ENCODE data around the gene CCNK. TPM values are rescaled to one million over a fixed set of nuclear protein-coding genes. Genes with fewer than 3 reads are reported as not detected.

CCNK gene
- total and polyA plus RNA-seq, 10 of the 15 experiments (the other 5 are each of a cell fraction or from before 2014, with no cell fraction given): 10.8 to 88.0 (median 22.5) TPM

DNA sequence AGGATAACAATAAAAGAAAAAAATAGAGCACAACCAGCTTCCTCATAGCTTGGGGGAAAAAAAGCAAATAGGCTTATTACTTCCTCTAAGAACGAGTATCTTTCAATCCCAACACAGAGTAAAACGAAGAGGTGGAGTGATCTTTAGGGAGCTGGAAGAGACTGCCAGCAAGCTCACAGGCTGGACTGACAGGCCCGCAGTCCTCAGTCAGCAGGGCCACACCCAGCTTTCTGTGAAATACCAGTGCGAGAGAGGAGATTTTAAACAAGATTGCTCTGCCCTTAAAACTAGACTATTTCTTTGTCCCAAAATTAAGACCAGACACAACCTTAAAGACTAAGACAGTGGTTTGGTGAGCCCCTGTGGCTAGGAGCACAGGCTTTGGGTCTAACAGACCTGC is 33.5 kb upstream of the CCNK start (continued):
- TF ChIP-seq, protein P1, sequence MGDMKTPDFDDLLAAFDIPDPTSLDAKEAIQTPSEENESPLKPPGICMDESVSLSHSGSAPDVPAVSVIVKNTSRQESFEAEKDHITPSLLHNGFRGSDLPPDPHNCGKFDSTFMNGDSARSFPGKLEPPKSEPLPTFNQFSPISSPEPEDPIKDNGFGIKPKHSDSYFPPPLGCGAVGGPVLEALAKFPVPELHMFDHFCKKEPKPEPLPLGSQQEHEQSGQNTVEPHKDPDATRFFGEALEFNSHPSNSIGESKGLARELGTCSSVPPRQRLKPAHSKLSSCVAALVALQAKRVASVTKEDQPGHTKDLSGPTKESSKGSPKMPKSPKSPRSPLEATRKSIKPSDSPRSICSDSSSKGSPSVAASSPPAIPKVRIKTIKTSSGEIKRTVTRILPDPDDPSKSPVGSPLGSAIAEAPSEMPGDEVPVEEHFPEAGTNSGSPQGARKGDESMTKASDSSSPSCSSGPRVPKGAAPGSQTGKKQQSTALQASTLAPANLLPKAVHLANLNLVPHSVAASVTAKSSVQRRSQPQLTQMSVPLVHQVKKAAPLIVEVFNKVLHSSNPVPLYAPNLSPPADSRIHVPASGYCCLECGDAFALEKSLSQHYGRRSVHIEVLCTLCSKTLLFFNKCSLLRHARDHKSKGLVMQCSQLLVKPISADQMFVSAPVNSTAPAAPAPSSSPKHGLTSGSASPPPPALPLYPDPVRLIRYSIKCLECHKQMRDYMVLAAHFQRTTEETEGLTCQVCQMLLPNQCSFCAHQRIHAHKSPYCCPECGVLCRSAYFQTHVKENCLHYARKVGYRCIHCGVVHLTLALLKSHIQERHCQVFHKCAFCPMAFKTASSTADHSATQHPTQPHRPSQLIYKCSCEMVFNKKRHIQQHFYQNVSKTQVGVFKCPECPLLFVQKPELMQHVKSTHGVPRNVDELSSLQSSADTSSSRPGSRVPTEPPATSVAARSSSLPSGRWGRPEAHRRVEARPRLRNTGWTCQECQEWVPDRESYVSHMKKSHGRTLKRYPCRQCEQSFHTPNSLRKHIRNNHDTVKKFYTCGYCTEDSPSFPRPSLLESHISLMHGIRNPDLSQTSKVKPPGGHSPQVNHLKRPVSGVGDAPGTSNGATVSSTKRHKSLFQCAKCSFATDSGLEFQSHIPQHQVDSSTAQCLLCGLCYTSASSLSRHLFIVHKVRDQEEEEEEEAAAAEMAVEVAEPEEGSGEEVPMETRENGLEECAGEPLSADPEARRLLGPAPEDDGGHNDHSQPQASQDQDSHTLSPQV (IDR thresholded peaks at IDR 0.05): no peak
- TF ChIP-seq ZNF207 (IDR thresholded peaks at IDR 0.05; ENCODE audit: borderline replicate concordance): no peak
- TF ChIP-seq, protein P2, sequence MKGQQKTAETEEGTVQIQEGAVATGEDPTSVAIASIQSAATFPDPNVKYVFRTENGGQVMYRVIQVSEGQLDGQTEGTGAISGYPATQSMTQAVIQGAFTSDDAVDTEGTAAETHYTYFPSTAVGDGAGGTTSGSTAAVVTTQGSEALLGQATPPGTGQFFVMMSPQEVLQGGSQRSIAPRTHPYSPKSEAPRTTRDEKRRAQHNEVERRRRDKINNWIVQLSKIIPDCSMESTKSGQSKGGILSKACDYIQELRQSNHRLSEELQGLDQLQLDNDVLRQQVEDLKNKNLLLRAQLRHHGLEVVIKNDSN (IDR thresholded peaks at IDR 0.05; ENCODE audit: borderline replicate concordance, extremely low read length, insufficient read depth, low read depth, low read length): no peak

DNA sequence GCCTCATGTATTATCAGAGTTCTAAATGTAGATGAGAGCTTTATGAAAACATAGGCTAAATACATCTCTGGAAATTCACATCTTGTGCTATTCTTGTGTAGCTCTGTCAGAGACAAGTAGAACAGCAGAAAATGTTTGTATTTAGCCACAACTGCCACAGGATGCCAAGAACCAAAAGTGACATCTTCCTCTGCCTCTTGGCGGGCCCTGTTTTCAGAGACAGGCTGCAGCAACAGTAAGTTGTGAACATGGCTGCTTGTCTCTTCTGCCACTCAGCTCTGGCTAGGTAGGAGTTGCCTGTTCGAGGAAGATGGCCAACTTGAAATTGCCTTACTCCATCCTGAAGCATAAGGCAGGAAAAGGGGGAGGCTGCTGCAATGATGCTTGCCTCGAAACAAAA is 30.9 kb upstream of the CCNK start:
- Histone ChIP-seq H3K27me3 (replicated peaks in 1 of 2; ENCODE audit: control insufficient read depth in 2 of 2, insufficient read depth in 2 of 2, low read length in 1 of 2) (no peaks in the 10 kb centered on the region), H4K20me1 (ENCODE audit: control insufficient read depth, insufficient read depth) (no peaks in the 10 kb centered on the region), H3K27ac (ENCODE audit: control insufficient read depth, insufficient read depth) (no peak overlapping the region), H3K79me2 (ENCODE audit: control insufficient read depth, insufficient read depth, low read length) (no peaks in the 10 kb centered on the region), H3K4me2 (ENCODE audit: control insufficient read depth, insufficient read depth) (no peak overlapping the region), H2AFZ (ENCODE audit: control insufficient read depth, low read depth, low read length) (no peak overlapping the region), H3K4me3 (no peak overlapping the region), H3K9ac (ENCODE audit: control insufficient read depth, insufficient read depth, low read length) (no peak overlapping the region), H3K4me1 (ENCODE audit: control insufficient read depth, insufficient read depth, low read length) (no peaks in the 10 kb centered on the region), H3K36me3 (ENCODE audit: control insufficient read depth in 2 of 2, insufficient read depth in 2 of 2, low read length in 1 of 2) (peaks cover 8 to 11% of the 10 kb centered on the region in 2 experiments; a peak in 3 of 4 replicates), H3K9me3 (replicated peaks; ENCODE audit: control insufficient read depth, insufficient read depth, low read length) (no peaks in the 10 kb centered on the region)
- intact Hi-C loops (cut with micrococcal nuclease; ENCODE audit: unreplicated experiment): no loop called here
- 95% methylated on average over 3 of the region's 3 CpGs for WGBS (ENCODE audit: insufficient coverage, insufficient replicate concordance, low lambda C conversion rate, missing lambda C conversion rate)
- no peak for ATAC-seq
- POLR2A ChIA-PET: interaction anchor here (0.6 kb wide), 1 partner anchor 71 kb away, joined by 3 read pairs; no protein-coding TSS in a partner anchor
- BruUV-seq (replicated peaks): no TSS peak
- TF ChIP-seq SMAD5 (IDR thresholded peaks at IDR 0.05; ENCODE audit: low read depth) (no peak), GATAD2B (conservative IDR thresholded peaks at IDR 0.05; ENCODE audit: low read depth) (no peak), ZNF24 (IDR thresholded peaks at IDR 0.05) (no peak), POU2F2 (IDR thresholded peaks at IDR 0.05; ENCODE audit: borderline replicate concordance, low read depth, low read length) (no peak), TCF12 (IDR thresholded peaks at IDR 0.05; ENCODE audit: low read depth, low read length) (no peak)
- in situ Hi-C loops (cut with MboI): no loop called here
- RAD21 ChIA-PET (ENCODE audit: unreplicated experiment): no interaction called here
- SMC1A ChIA-PET (ENCODE audit: uncharacterized antibody, unreplicated experiment): no interaction called here
- no peak for FAIRE-seq
- CTCF ChIA-PET: interaction anchor here (2.0 kb wide), 1 partner anchor 34 kb away, joined by 4 read pairs; no protein-coding TSS in a partner anchor
- no peak for DNase-seq (ENCODE audit: low read depth, low spot score)

Data from GM12878 (cell line).